Activated naive CD8-positive, alpha-beta T cell treated with anti-CD3 and anti-CD28 coated beads for 36 hours (primary cell): ENCODE data around the gene PACC1. TPM values are rescaled to one million over a fixed set of nuclear protein-coding genes. Genes with fewer than 3 reads are reported as not detected.
"Not testable (repeated sequence)": the region's sequence is repeated elsewhere in the genome, so short reads cannot be mapped to it uniquely, and the experiment has no call there.

Experiments used
- DNase-seq: peaks from one replicate; pipeline ENCODE4 v3.0.0; 2021
- H3K27ac Mint-ChIP-seq: one replicate; pipeline ENCODE4 v1.8.0; 2022; ENCODE audit warnings: mild to moderate bottlenecking, moderate library complexity, mixed read lengths
- H3K27me3 Mint-ChIP-seq: one replicate; pipeline ENCODE4 v1.8.0; 2022; ENCODE audit warnings: mild to moderate bottlenecking, mixed read lengths
- H3K36me3 Mint-ChIP-seq: one replicate; pipeline ENCODE4 v1.8.0; 2021; ENCODE audit warnings: mild to moderate bottlenecking, mixed read lengths
- H3K4me1 Mint-ChIP-seq: one replicate; pipeline ENCODE4 v1.8.0; 2021; ENCODE audit warnings: mixed read lengths
- H3K4me3 Mint-ChIP-seq: one replicate; pipeline ENCODE4 v1.8.0; 2022; ENCODE audit warnings: mild to moderate bottlenecking, moderate library complexity, mixed read lengths
- H3K9me3 Mint-ChIP-seq: one replicate; pipeline ENCODE4 v1.8.0; 2022; ENCODE audit warnings: mixed read lengths
- total RNA-seq, 2 experiments: library from RNA; stranded (reverse); gene quantifications; one replicate each; pipeline ENCODE4 v1.2.3, GENCODE V29; 2021

PACC1 gene
- total RNA-seq, 2 experiments from 2014 or later = 12.7 to 13.9 TPM

DNA sequence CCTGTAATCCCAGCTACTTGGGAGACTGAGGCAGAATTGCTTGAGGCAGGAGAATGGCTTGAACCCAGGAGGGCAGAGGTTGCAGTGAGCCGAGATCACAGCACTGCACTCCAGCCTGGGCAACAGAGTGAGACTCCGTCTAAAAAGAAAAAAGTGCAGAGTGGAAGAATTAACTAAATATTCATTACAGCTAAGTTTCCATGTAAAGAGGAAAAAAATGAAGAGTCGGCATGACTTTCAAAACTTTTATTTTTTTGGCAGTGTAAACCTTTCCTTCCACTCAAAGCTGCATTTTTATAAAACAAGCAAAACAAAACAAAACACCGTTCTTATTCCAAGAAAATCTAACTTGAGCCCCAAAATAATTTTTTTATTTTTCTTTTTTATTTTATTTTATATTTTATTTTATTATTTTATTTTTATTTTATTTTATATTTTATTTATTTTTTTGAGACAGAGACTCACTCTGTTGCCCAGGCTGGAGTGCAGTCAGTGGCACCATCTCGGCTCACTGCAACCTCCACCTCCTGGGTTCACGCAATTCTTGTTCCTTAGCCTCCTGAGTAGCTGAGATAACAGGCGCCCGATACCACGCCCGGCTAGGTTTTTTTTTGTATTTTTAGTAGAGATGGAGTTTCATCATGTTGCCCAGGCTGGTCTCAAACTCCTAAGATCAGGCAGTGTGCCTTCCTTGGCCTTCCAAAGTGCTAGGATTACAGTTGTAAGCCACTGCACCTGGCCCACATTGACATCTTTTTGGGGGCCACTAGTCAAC lies 62.9 kb downstream of the PACC1 start:
- no peak for DNase-seq
- no peaks in the 10 kb centered on the region for H3K9me3 Mint-ChIP-seq
- no peaks in the 10 kb centered on the region for H3K27me3 Mint-ChIP-seq
- H3K4me1 Mint-ChIP-seq = peaks cover under 1% of the 10 kb centered on the region
- H3K36me3 Mint-ChIP-seq = peaks cover 8% of the 10 kb centered on the region
- H3K4me3 Mint-ChIP-seq = no peak overlapping the region
- no peak overlapping the region for H3K27ac Mint-ChIP-seq

DNA sequence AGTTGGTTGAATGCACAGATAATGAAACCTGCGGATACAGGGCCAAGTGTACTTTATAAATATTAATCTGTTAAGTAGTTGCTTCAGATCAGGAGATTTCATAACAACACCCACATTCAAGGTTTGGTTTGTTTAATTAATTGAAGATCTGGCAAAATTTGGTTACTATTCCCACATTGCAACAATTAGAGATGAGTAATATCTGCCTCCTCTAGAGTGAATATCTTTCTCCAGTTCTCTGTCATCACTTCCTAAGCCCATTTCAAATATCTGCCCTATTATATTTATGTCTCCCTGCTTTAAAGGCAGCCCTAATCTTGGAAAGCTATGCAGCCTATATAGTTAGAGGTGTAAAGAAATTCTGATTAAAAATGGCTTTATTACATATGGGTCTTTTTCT lies 68.1 kb downstream of the PACC1 start:
- H3K9me3 Mint-ChIP-seq = no peaks in the 10 kb centered on the region
- H3K4me3 Mint-ChIP-seq = no peak overlapping the region
- peaks cover 5% of the 10 kb centered on the region for H3K36me3 Mint-ChIP-seq
- no peak overlapping the region for H3K27ac Mint-ChIP-seq
- no peaks in the 10 kb centered on the region for H3K27me3 Mint-ChIP-seq
- H3K4me1 Mint-ChIP-seq = peaks cover 3% of the 10 kb centered on the region
- DNase-seq = no peak

GRCh38 chr1:212344905-212345304 lies 69.8 kb downstream of the PACC1 start:
- H3K27me3 Mint-ChIP-seq = no peaks in the 10 kb centered on the region
- H3K9me3 Mint-ChIP-seq = no peaks in the 10 kb centered on the region
- no peak overlapping the region for H3K27ac Mint-ChIP-seq
- peaks cover 5% of the 10 kb centered on the region for H3K36me3 Mint-ChIP-seq
- no peak overlapping the region for H3K4me3 Mint-ChIP-seq
- DNase-seq = no peak
- H3K4me1 Mint-ChIP-seq = peaks cover 3% of the 10 kb centered on the region

DNA sequence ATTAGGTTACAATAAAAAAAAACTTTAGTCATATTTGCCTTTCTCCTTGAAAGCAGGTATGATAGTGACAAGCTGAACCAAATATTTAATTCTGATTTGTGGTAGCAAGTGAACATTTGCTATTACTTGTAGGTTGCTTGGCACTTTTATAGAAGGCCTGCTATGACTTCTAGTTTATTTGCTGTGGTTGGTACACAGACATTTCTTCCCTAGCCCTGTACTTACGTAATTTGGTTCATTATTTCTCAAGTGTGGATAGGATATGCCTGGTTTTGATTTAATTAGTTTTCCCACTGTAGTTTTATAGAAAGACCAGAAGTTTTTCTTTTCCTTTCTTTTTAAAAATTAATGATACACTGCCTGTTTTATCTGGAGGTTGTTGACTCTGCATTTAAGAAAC lies 73.6 kb downstream of the PACC1 start:
- H3K9me3 Mint-ChIP-seq = no peaks in the 10 kb centered on the region
- H3K4me1 Mint-ChIP-seq = peaks cover 4% of the 10 kb centered on the region
- no peak overlapping the region for H3K4me3 Mint-ChIP-seq
- DNase-seq = no peak
- H3K36me3 Mint-ChIP-seq = peaks cover 13% of the 10 kb centered on the region
- no peaks in the 10 kb centered on the region for H3K27me3 Mint-ChIP-seq
- no peak overlapping the region for H3K27ac Mint-ChIP-seq

GRCh38 chr1:212329105-212329504 lies 85.6 kb downstream of the PACC1 start:
- H3K4me1 Mint-ChIP-seq = peaks cover 6% of the 10 kb centered on the region
- H3K27ac Mint-ChIP-seq = no peak overlapping the region
- no peaks in the 10 kb centered on the region for H3K27me3 Mint-ChIP-seq
- no peak for DNase-seq
- peaks cover 16% of the 10 kb centered on the region for H3K36me3 Mint-ChIP-seq
- H3K9me3 Mint-ChIP-seq = no peaks in the 10 kb centered on the region
- H3K4me3 Mint-ChIP-seq = no peak overlapping the region

DNA sequence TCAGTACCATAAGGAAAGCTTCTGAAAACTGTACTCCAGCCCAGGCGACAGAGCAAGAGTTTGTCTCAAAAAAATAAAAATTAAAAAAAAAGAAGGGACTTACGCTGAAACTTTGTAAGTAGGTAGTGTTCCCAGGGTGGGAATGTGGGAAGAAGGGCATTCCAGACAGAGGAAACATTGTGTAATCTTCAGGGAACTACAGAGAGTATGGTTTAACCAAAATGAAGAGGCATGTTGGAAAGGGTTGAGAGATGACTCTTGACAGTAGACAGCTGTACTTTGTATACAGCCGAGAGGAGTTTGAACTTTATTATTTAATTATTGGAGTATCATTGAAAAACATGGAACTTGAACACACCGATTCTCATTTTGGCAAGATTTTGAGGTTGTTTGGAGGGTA lies 86.4 kb downstream of the PACC1 start:
- peaks cover 10% of the 10 kb centered on the region for H3K4me1 Mint-ChIP-seq
- H3K27me3 Mint-ChIP-seq = no peaks in the 10 kb centered on the region
- DNase-seq = no peak
- no peaks in the 10 kb centered on the region for H3K9me3 Mint-ChIP-seq
- peaks cover 11% of the 10 kb centered on the region for H3K36me3 Mint-ChIP-seq
- no peak overlapping the region for H3K4me3 Mint-ChIP-seq
- no peak overlapping the region for H3K27ac Mint-ChIP-seq

- peaks cover 15% of the 10 kb centered on the region for H3K4me1 Mint-ChIP-seq
- no peak for DNase-seq
- H3K36me3 Mint-ChIP-seq = peaks cover 13% of the 10 kb centered on the region
- H3K9me3 Mint-ChIP-seq = no peaks in the 10 kb centered on the region
- H3K4me3 Mint-ChIP-seq = no peak overlapping the region
- no peak overlapping the region for H3K27ac Mint-ChIP-seq
- H3K27me3 Mint-ChIP-seq = no peaks in the 10 kb centered on the region
These were observed 88.1 kb downstream of the PACC1 start for GRCh38 chr1:212326541-212326940.

DNA sequence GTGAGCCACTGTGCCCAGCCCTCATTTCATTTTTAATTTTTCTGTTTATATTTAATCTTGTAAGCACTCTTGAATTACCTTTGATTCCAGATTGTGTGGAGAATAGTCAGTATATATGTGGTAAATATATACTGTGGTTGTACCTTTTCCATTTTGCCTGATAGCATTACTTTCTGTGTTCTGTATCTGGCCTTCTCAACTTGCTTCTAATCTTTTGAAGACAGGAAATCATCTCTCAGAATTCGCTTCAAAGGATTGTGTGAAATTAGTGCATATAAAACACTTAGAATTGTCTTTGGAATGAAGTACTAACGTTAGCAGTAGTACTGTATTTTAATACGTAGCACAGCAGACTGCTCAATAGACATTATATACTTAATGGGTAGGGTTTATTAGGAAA lies 91.6 kb downstream of the PACC1 start:
- Mint-ChIP-seq H3K9me3 (no peaks in the 10 kb centered on the region), H3K27ac (peak overlapping the region; percentile 20), H3K27me3 (no peaks in the 10 kb centered on the region), H3K4me3 (no peak overlapping the region), H3K36me3 (peaks cover 14% of the 10 kb centered on the region), H3K4me1 (peaks cover 17% of the 10 kb centered on the region)
- DNase-seq = no peak

DNA sequence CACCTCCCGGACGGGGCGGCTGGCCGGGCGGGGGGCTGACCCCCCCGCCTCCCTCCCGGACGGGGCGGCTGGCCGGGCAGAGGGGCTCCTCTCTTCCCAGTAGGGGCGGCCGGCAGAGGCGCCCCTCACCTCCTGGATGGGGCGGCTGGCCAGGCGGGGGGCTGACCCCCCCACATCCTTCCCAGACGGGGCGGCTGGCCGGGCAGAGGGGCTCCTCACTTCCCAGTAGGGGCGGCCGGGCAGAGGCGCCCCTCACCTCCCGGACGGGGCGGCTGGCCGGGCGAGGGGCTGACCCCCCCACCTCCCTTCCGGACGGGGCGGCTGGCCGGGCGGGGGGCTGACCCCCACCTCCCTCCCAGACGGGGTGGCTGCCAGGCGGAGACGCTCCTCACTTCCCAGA lies 93.7 kb downstream of the PACC1 start:
- DNase-seq, H3K27me3 Mint-ChIP-seq, H3K9me3 Mint-ChIP-seq, H3K4me3 Mint-ChIP-seq, H3K27ac Mint-ChIP-seq: not testable (repeated sequence)
- Mint-ChIP-seq H3K4me1 (peaks cover 28% of the 10 kb centered on the region), H3K36me3 (peaks cover 16% of the 10 kb centered on the region)

DNA sequence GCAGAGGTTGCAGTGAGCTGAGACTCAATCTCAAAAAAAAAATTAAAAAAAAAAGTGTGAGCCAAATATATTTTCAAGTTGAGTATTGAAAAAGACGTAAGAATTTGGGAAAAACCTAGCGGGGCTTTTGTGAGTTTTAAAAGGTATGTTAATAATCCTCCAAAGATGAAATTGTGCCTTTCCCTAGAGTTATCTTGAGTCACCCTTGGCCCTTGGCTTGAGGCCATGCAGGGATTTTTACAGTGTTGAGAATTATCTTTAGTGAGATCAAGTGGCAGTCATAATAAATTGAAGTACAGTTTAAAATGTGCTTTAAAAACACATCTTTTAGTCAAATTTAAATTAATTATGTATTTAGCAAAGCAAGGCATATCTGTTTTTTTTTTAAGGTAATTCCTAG lies 96.8 kb downstream of the PACC1 start:
- no peak for DNase-seq
- H3K27ac Mint-ChIP-seq = no peak overlapping the region
- no peaks in the 10 kb centered on the region for H3K9me3 Mint-ChIP-seq
- no peak overlapping the region for H3K4me3 Mint-ChIP-seq
- H3K27me3 Mint-ChIP-seq = no peaks in the 10 kb centered on the region
- peaks cover 21% of the 10 kb centered on the region for H3K36me3 Mint-ChIP-seq
- peaks cover 31% of the 10 kb centered on the region for H3K4me1 Mint-ChIP-seq

DNA sequence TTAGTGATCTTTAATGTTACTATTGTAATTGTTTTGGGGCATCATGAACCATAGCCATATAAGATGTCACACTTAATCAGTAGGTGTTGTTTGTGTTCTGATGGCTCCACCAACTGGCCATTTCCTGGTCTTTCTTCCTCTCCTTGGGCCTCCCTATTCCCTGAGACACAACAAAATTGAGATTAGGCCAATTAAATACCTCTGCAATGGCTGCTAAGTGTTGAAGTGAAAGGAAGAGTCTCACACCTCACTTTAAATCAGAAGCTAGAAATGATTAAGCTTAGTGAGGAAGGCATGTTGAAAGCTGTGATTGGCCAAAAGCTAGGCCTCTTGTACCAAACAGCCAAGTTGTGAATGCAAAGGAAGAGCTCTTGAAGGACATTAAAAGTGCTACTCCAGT lies 98.8 kb downstream of the PACC1 start:
- no peak overlapping the region for H3K4me3 Mint-ChIP-seq

GRCh38 chr1:212315184-212315583 lies 99.5 kb downstream of the PACC1 start:
- Mint-ChIP-seq H3K27me3 (no peaks in the 10 kb centered on the region), H3K4me1 (peaks cover 36% of the 10 kb centered on the region), H3K27ac (no peak overlapping the region), H3K4me3 (no peak overlapping the region), H3K36me3 (peaks cover 34% of the 10 kb centered on the region), H3K9me3 (peaks cover 5% of the 10 kb centered on the region)
- no peak for DNase-seq

More for the DNA sequence above, 98.8 kb downstream of the PACC1 start:
- Mint-ChIP-seq H3K27ac (peak overlapping the region; percentile 41), H3K27me3 (no peaks in the 10 kb centered on the region), H3K4me1 (peaks cover 31% of the 10 kb centered on the region), H3K36me3 (peaks cover 30% of the 10 kb centered on the region), H3K9me3 (peaks cover 4% of the 10 kb centered on the region)
- no peak for DNase-seq

Other genes with a start within 250 kb of the PACC1 start
- 10 to 100 TPM; 32.9 to 34.3 TPM for gene PPP2R5A, start 129.5 kb downstream of the PACC1 start, total RNA-seq
- 10 to 100 TPM; 36.4 to 38.7 TPM for gene NENF, start 18.0 kb upstream of the PACC1 start, total RNA-seq
- gene ATF3, start 193.9 kb upstream of the PACC1 start, total RNA-seq = 10 to 100 TPM; 42.4 to 44.9 TPM